SK-N-SH treated with all-trans-retinoic acid at 6 μM for 48 hours (cell line): ENCODE results near the gene SHISA4.
"Not testable (repeated sequence)": the region's sequence is repeated elsewhere in the genome, so short reads cannot be mapped to it uniquely, and the experiment has no call there.

Experiments
- ESRRG ChIP-seq: fragments of 250-450 bp; sonication (Bioruptor Pico); IDR thresholded peaks from 2 replicates; pipeline ENCODE4 v1.6.1; 2021; ENCODE audit warnings: mild to moderate bottlenecking
- OSR1 ChIP-seq: fragments of 250-450 bp; sonication (Bioruptor Pico); IDR thresholded peaks from 2 replicates; pipeline ENCODE4 v1.8.0; 2022; ENCODE audit warnings: moderate library complexity, mild to moderate bottlenecking, inconsistent platforms
- PPARA ChIP-seq: fragments of 250-450 bp; sonication (Bioruptor Pico); IDR thresholded peaks from 2 replicates; pipeline ENCODE4 v1.5.0; 2020; ENCODE audit warnings: mild to moderate bottlenecking, borderline replicate concordance
- RARB ChIP-seq: fragments of 250-450 bp; sonication (Bioruptor Pico); IDR thresholded peaks from 2 replicates; pipeline ENCODE4 v1.8.0; 2021; ENCODE audit warnings: mild to moderate bottlenecking, moderate library complexity
- ZFP3 ChIP-seq: fragments of 250-450 bp; sonication (Bioruptor Pico); IDR thresholded peaks from 2 replicates; pipeline ENCODE4 v1.5.0; 2020; ENCODE audit warnings: mild to moderate bottlenecking, moderate library complexity
- ZFP30 ChIP-seq: fragments of 450-650 bp; formaldehyde crosslinking; IDR thresholded peaks from 2 replicates; pipeline ENCODE4 v1.5.0; 2022; ENCODE audit warnings: mild to moderate bottlenecking, moderate library complexity
- TF ChIP-seq, protein P1 (sequence below): fragments of 250-450 bp; sonication (Bioruptor Pico); IDR thresholded peaks from 2 replicates; pipeline ENCODE4 v1.8.0; 2020; ENCODE audit warnings: mild to moderate bottlenecking, moderate library complexity, borderline replicate concordance
- TF ChIP-seq, protein P2 (sequence below): fragments of 250-450 bp; sonication (Bioruptor Pico); IDR thresholded peaks from 2 replicates; pipeline ENCODE4 v1.5.1; 2020; ENCODE audit warnings: low read depth, mild to moderate bottlenecking, moderate library complexity

DNA sequence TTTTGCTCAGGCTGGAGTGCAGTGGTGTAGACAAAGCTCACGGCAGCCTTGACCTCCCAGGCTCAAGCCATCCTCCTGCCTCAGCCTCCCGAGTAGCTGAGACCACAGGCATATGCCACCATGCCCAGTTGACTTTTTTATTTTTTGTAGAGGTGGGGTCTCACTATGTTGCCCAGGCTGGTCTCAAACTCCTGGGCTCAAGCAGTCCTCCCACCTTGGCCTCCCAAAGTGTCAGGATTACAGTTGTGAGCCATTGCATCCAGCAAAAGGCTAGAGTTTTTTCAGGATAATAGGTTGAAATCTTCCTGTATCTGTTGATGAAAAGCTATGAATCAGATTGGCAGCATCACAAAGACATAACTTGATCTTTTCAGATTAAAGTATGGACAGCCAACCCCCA is 32.0 kb upstream of the SHISA4 start:
- not testable (repeated sequence) for TF ChIP-seq RARB (CRISPR knock-in tag); ESRRG; ZFP30; OSR1 (CRISPR knock-in tag); ZFP3 (CRISPR knock-in tag); PPARA (CRISPR knock-in tag)
- TF ChIP-seq, protein P1, sequence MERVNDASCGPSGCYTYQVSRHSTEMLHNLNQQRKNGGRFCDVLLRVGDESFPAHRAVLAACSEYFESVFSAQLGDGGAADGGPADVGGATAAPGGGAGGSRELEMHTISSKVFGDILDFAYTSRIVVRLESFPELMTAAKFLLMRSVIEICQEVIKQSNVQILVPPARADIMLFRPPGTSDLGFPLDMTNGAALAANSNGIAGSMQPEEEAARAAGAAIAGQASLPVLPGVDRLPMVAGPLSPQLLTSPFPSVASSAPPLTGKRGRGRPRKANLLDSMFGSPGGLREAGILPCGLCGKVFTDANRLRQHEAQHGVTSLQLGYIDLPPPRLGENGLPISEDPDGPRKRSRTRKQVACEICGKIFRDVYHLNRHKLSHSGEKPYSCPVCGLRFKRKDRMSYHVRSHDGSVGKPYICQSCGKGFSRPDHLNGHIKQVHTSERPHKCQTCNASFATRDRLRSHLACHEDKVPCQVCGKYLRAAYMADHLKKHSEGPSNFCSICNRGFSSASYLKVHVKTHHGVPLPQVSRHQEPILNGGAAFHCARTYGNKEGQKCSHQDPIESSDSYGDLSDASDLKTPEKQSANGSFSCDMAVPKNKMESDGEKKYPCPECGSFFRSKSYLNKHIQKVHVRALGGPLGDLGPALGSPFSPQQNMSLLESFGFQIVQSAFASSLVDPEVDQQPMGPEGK (CRISPR knock-in tag): not testable (repeated sequence)
- TF ChIP-seq, protein P2, sequence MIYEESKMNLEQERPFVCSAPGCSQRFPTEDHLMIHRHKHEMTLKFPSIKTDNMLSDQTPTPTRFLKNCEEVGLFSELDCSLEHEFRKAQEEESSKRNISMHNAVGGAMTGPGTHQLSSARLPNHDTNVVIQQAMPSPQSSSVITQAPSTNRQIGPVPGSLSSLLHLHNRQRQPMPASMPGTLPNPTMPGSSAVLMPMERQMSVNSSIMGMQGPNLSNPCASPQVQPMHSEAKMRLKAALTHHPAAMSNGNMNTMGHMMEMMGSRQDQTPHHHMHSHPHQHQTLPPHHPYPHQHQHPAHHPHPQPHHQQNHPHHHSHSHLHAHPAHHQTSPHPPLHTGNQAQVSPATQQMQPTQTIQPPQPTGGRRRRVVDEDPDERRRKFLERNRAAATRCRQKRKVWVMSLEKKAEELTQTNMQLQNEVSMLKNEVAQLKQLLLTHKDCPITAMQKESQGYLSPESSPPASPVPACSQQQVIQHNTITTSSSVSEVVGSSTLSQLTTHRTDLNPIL: not testable (repeated sequence)
